Activated naive CD4-positive, alpha-beta T cell treated with anti-CD3 and anti-CD28 coated beads, Interleukin-2, amount 10 ng/mL, durations not matched to agents 7 days and 5 days (primary cell): ENCODE data around the gene ALDH8A1.

Experiments used
- CTCF ChIA-PET: fragments of 350-600 bp; sonication (Branson Sonifier 250); formaldehyde crosslinking; loops from one replicate; lab custom pipeline; 2021; ENCODE audit warnings: antibody characterized with exemption; lab: Charles Lee
- DNase-seq: peaks from one replicate; pipeline ENCODE4 v3.0.0-alpha.2; 2020
- H3K27ac Mint-ChIP-seq: one replicate; pipeline ENCODE4 v1.8.0; 2021; ENCODE audit warnings: mild to moderate bottlenecking, moderate library complexity, mixed read lengths
- H3K27me3 Mint-ChIP-seq: one replicate; pipeline ENCODE4 v1.8.0; 2021; ENCODE audit warnings: mild to moderate bottlenecking, mixed read lengths
- H3K36me3 Mint-ChIP-seq: one replicate; pipeline ENCODE4 v1.8.0; 2021; ENCODE audit warnings: mixed read lengths
- H3K4me1 Mint-ChIP-seq: one replicate; pipeline ENCODE4 v1.8.0; 2021; ENCODE audit warnings: mixed read lengths
- H3K4me3 Mint-ChIP-seq: one replicate; pipeline ENCODE4 v1.8.0; 2021; ENCODE audit warnings: mild to moderate bottlenecking, moderate library complexity, mixed read lengths
- H3K9me3 Mint-ChIP-seq: one replicate; pipeline ENCODE4 v1.8.0; 2021; ENCODE audit warnings: mixed read lengths

Gene ALDH8A1

DNA sequence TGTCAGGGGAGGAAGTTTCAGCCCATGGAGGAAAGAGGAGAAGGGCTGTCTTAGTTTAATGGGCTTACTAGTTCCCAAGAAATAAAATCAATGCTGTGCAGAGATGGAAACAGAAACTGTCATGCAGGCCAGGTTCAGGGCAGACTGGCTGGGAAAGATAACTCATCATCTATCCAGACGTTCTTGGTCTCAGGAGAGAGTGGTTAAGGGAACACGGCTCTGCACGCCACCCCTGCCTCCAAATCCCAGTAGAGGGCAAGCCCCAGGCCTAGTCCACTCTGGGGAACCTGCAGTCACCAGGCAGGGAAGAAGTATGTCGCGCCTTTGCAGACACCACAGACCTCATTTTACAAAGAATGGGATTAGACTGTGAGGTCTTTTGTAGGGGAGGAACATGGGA lies 12.5 kb downstream of the ALDH8A1 start:
- CTCF ChIA-PET, result no interaction called here
- no peak for DNase-seq
- no peak overlapping the region for H3K27ac Mint-ChIP-seq
- H3K4me3 Mint-ChIP-seq, result no peak overlapping the region
- H3K4me1 Mint-ChIP-seq, result peaks cover 11% of the 10 kb centered on the region
- H3K36me3 Mint-ChIP-seq, result no peaks in the 10 kb centered on the region
- H3K27me3 Mint-ChIP-seq, result no peaks in the 10 kb centered on the region
- H3K9me3 Mint-ChIP-seq, result no peaks in the 10 kb centered on the region

DNA sequence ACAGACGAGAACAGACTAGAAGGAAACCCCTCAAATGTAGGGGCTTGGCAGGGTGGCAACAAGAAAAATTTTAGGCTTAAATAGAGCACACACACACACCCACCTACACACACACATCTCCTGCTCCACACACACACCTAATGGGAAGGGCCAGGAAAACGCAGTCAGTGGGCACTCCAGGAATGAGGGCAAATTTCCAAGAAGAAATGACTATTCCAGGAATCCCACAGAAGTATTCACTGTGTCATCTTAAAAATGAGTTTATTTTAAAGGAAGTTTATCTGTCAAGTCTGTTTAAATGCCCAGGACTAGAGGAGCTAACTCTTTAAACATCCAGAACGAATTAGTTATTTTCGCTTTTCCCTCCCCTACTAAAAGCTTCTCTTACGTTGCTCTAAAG lies 13.0 kb downstream of the ALDH8A1 start:
- H3K4me3 Mint-ChIP-seq, result no peak overlapping the region
- H3K36me3 Mint-ChIP-seq, result no peaks in the 10 kb centered on the region
- H3K27ac Mint-ChIP-seq, result no peak overlapping the region
- H3K9me3 Mint-ChIP-seq, result no peaks in the 10 kb centered on the region
- no peaks in the 10 kb centered on the region for H3K27me3 Mint-ChIP-seq
- no peak for DNase-seq
- peaks cover 11% of the 10 kb centered on the region for H3K4me1 Mint-ChIP-seq
- CTCF ChIA-PET, result no interaction called here

DNA sequence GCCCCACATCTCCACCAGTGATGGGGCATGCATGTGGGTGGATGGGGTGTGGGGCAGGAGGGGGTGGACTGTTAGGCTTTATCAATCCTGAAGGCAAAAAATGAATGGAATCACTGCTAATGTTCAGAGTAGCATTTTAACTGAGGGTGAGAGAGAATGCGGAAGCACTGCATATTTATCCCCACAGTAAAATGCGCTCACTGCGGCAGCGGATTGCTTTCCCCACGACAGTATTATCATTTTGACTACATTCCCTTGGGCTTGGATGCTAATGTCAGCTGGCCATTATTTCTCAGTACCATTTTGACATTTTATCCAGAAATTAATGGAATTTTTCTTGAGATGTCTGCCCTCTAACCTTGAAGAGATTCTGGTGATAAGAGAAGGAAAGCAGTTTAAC lies 13.4 kb downstream of the ALDH8A1 start:
- Mint-ChIP-seq H3K27ac (no peak overlapping the region), H3K36me3 (no peaks in the 10 kb centered on the region), H3K27me3 (no peaks in the 10 kb centered on the region), H3K4me1 (peaks cover 11% of the 10 kb centered on the region), H3K4me3 (no peak overlapping the region), H3K9me3 (no peaks in the 10 kb centered on the region)
- CTCF ChIA-PET, result interaction anchor here (1.2 kb wide), 1 partner anchor 24 kb away, joined by 3 read pairs; no protein-coding TSS in a partner anchor
- DNase-seq, result no peak

DNA sequence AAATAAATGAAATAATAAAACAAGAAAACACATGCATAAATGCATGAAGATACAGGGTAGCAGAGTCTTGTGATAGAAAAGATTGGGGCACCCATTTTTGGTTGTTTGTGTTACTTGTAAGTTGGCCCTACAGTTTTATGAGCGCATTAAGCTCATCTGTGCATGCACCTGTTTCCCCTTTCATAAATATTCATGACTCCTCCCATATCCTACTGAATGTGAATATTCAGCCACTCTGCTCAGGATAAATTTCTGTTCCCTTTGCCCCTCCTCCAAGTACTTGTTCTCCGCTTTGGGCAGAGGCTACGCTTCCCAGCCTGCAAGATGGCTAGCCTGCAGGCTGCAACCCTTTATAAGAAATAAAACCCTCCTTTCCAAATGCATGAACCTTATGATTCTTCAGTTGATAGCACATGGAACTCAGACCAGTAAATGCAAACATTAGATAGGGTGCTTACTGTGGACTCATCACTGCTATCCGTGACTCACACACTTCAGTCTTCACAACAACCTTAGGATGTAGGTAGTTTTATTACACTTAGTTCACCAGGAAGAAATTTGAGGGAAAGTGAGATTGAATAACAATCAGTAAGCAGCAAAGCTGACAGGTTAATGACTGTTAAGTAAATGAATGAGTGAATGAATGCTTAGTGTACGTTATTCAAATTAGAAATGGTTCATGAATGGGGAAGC lies 15.0 kb downstream of the ALDH8A1 start:
- Mint-ChIP-seq H3K9me3 (no peaks in the 10 kb centered on the region), H3K27ac (no peak overlapping the region), H3K4me1 (peaks cover 11% of the 10 kb centered on the region), H3K36me3 (no peaks in the 10 kb centered on the region), H3K4me3 (no peak overlapping the region), H3K27me3 (no peaks in the 10 kb centered on the region)
- CTCF ChIA-PET, result no interaction called here
- no peak for DNase-seq

DNA sequence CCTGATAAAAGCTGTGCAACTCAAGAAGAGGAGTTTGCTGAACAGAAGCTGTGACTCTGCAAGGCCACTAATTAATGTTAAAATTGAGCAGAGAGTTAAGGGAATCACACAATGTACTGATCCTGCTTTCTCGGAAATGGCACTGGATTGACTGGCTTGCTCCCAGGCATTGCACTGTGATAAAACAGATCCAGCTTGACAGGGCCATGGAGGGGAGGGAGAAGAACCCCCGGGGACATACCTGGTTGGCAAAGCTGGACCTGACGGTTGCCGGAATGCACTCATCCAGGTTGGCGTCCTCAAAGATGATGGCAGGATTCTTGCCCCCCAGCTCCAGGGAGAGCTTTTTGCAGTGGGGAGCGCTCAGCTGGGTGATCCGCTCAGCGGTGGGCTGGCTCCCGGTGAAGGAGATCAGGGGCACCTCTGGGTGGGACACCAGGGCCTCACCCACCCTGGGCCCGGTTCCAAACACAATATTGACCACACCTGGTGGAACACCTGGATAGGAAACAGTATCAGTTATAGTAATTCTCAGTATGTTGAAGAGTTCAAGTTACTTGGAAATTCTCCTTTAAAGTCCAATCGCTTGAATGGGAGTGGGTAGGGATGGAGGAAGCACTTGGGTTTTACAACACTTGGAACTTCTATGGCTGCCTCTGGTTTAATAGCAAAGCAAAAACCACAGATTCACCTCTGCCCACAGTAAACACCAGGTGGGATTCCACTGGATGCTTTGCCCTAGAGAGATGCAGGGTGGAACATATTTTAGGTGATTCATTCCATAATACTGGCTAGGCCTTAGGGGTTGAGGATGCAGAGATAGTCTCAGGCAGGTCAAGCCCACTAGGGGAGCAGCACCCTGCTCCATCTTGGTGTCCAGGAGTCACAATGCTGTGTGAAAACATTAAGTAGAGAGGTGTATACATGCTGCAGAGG lies 17.1 kb downstream of the ALDH8A1 start:
- H3K36me3 Mint-ChIP-seq, result no peaks in the 10 kb centered on the region
- H3K9me3 Mint-ChIP-seq, result no peaks in the 10 kb centered on the region
- H3K27ac Mint-ChIP-seq, result no peak overlapping the region
- CTCF ChIA-PET, result interaction anchor here (1.0 to 1.4 kb wide), 2 partner anchors 8 to 109 kb away, joined by 3 to 7 read pairs; no protein-coding TSS in a partner anchor
- no peak overlapping the region for H3K4me3 Mint-ChIP-seq
- no peaks in the 10 kb centered on the region for H3K27me3 Mint-ChIP-seq
- peaks cover 3% of the 10 kb centered on the region for H3K4me1 Mint-ChIP-seq
- no peak for DNase-seq

DNA sequence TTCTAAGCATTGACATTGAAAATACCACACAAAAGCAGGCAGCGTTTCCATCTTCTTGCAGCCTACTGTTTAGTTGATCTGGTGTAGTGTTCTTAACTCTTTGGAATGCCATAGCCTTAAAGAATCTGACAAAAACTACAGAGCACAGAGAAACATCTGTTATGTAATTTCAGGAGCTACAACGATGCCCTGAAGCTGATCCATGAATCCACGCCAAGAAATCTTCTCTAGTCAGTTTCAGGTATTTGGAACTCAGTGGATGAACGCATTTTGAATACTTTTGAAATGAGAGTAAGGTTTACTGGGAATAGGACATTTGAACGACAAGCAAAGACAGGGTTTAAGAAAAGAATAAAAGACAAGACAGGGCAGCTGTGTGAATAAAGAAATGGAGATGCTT lies 17.8 kb downstream of the ALDH8A1 start:
- CTCF ChIA-PET, result interaction anchor here (0.6 to 1.4 kb wide), 3 partner anchors 9 to 108 kb away, joined by 3 to 7 read pairs (median 3); no protein-coding TSS in a partner anchor
- Mint-ChIP-seq H3K36me3 (no peaks in the 10 kb centered on the region), H3K27ac (no peak overlapping the region), H3K4me1 (peaks cover 6% of the 10 kb centered on the region), H3K4me3 (no peak overlapping the region), H3K27me3 (no peaks in the 10 kb centered on the region), H3K9me3 (no peaks in the 10 kb centered on the region)
- DNase-seq, result no peak

DNA sequence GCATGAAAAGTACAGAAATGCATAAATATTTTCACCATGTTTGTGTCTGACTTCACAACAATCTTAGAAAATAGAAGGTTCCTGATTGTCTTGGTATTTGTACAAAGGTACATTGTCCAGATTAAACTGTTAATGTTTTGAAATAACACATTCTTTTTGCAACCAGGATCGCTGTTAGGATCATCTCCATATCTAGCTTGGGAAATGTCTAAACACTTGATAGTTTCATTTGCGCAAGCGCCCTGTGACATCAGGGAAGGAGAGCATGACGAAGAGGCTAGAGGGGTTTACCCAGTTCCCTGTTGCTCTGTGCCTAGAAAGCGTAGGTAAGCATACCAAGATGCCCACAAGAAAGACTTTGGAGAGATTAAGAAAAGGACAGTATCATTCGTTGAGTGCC lies 19.4 kb downstream of the ALDH8A1 start:
- DNase-seq, result no peak
- Mint-ChIP-seq H3K9me3 (no peaks in the 10 kb centered on the region), H3K4me1 (peaks cover 6% of the 10 kb centered on the region), H3K27ac (no peak overlapping the region), H3K36me3 (no peaks in the 10 kb centered on the region), H3K4me3 (no peak overlapping the region), H3K27me3 (no peaks in the 10 kb centered on the region)
- CTCF ChIA-PET, result interaction anchor here (0.6 to 1.8 kb wide), 3 partner anchors 10 to 51 kb away, joined by 3 read pairs; no protein-coding TSS in a partner anchor

DNA sequence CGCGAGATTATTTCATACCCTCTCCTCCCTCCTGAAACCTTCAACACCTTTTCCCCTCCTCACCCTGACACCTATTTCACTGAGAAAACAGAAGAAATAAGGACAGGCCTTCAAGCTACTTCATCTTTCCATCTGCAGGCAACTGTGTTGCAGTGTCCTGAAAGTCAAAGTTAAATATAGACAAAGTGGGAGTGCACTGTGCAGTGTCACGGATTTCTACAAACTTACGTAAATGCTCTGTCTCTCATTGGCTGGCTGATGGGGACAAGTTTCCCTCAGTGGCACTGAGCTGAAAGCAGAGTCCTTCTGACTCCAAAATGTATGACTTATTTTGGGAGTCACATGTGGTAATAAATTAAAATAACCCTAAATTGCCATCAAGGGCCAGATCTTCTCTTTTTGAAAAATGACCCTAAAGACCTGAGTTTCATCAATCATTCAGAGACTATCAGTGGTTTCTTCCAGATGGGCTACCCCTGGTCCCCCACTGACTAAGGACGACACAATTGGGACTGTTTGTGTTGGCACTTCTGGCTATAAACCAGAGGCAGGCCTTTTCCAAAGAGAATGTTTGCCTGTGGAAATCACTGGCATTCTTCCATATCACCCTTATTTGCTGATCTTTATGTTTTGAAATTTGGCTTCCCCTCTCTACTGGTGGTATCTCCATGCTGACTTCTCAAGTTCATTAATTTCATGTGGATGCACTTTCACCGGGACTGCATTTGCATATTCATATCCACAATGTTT lies 21.6 kb downstream of the ALDH8A1 start:
- H3K4me1 Mint-ChIP-seq, result peaks cover 6% of the 10 kb centered on the region

DNA sequence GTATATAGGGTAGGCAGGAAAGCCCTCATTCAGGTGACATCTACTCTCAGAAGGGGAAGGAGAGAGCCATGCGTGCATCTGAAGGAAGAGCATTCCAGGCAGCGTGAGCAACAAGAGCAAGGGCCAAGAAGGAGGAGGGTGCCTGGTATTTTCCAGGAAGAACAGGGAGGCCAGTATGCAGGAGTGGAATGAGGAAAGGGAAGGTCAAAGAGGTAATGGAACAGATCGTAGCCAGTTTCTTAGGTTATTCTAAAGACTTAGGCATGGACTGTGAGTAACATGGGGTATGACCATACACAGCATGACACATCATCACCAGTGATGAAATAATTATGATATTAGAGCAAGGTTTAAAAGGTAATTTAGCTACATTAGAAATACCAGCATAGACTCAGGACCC lies 24.1 kb downstream of the ALDH8A1 start:
- DNase-seq, result no peak
- Mint-ChIP-seq H3K9me3 (no peaks in the 10 kb centered on the region), H3K4me1 (peaks cover 6% of the 10 kb centered on the region), H3K27ac (no peak overlapping the region), H3K36me3 (no peaks in the 10 kb centered on the region), H3K27me3 (no peaks in the 10 kb centered on the region), H3K4me3 (no peak overlapping the region)
- CTCF ChIA-PET, result interaction anchor here (3.4 kb wide), 1 partner anchor 14 kb away, joined by 16 read pairs; no protein-coding TSS in a partner anchor

More for the DNA sequence above, 21.6 kb downstream of the ALDH8A1 start:
- no peaks in the 10 kb centered on the region for H3K36me3 Mint-ChIP-seq
- no peaks in the 10 kb centered on the region for H3K27me3 Mint-ChIP-seq
- CTCF ChIA-PET, result interaction anchor here (0.6 to 3.4 kb wide), 2 partner anchors 11 to 776 kb away, joined by 4 to 16 read pairs; no protein-coding TSS in a partner anchor
- H3K9me3 Mint-ChIP-seq, result no peaks in the 10 kb centered on the region
- no peak for DNase-seq
- H3K4me3 Mint-ChIP-seq, result no peak overlapping the region
- H3K27ac Mint-ChIP-seq, result no peak overlapping the region

DNA sequence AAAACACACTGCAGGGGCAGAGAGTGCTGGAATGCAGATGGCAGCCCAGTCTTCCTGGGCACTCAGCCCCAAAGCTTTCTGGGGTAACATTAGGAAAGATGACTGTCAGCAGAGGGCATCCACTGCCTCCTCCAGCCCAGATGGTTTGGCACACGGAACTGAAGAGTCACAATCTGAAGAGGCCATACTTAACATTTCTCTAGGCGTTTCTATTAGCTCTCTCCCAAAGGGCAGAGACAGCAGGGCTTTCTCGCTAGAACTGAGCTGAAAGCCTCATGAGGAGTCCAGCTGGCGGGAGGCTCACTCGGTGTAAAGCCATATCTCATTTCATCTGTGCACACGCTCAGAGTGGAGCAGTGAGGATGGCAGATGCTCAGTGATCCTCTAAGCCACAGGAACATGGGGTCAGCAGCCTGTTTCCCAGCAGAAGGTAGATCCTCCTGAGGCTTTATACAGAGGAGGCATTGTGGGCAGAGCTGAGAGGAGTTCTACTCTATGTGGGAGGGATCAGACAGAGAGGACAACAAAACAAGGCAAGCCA lies 28.1 kb downstream of the ALDH8A1 start:
- H3K9me3 Mint-ChIP-seq, result no peaks in the 10 kb centered on the region
- no peak overlapping the region for H3K27ac Mint-ChIP-seq
- no peaks in the 10 kb centered on the region for H3K4me1 Mint-ChIP-seq
- no peak overlapping the region for H3K4me3 Mint-ChIP-seq
- H3K36me3 Mint-ChIP-seq, result no peaks in the 10 kb centered on the region
- no peak for DNase-seq
- no peaks in the 10 kb centered on the region for H3K27me3 Mint-ChIP-seq
- CTCF ChIA-PET, result interaction anchor here (3.2 kb wide), 1 partner anchor 19 kb away, joined by 16 read pairs; no protein-coding TSS in a partner anchor

DNA sequence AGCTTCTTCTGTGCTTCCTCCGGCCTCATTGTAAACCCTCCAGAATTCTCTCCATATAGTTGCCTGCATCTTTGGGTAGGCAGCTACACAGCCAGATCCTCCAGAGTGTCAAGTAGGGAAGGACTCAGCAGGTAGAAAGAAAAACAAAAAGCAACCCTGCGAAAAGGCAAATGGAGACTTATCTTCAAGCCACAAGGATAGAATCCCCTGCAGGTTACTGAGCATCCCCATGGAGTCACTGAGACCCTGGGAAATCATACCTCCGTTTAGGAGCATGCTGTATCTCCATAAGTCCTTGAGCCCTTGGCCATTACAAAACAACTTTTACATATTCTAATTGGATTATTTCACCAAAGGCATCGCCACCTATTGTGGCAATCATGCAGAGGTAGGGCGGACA lies 28.6 kb downstream of the ALDH8A1 start:
- CTCF ChIA-PET, result interaction anchor here (3.2 kb wide), 1 partner anchor 20 kb away, joined by 16 read pairs; no protein-coding TSS in a partner anchor
- Mint-ChIP-seq H3K9me3 (no peaks in the 10 kb centered on the region), H3K27me3 (no peaks in the 10 kb centered on the region), H3K4me3 (no peak overlapping the region), H3K4me1 (no peaks in the 10 kb centered on the region), H3K36me3 (no peaks in the 10 kb centered on the region), H3K27ac (no peak overlapping the region)
- no peak for DNase-seq

DNA sequence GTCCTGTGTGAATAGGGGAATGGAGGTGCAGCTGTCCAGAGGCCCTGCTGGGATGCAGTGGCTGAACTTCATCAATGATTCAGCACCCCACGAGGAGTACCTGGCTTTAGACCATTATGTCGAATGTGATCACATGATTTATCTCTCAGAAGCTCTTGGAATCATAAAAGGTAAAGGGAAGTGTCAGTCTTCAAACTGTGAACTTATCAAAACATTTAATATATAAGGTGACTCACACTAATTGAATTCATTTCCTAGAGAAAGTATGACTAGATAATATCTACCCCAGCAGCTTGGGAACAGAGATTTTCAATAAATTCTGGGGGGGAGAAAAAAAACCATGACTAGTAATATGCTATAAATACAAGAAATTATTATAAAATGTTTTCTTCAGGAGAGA lies 29.5 kb downstream of the ALDH8A1 start:
- Mint-ChIP-seq H3K9me3 (no peaks in the 10 kb centered on the region), H3K36me3 (no peaks in the 10 kb centered on the region), H3K27ac (no peak overlapping the region), H3K27me3 (no peaks in the 10 kb centered on the region), H3K4me1 (no peaks in the 10 kb centered on the region), H3K4me3 (no peak overlapping the region)
- no peak for DNase-seq
- CTCF ChIA-PET, result interaction anchor here (1.1 to 3.2 kb wide), 2 partner anchors 21 to 26 kb away, joined by 3 to 16 read pairs; no protein-coding TSS in a partner anchor

DNA sequence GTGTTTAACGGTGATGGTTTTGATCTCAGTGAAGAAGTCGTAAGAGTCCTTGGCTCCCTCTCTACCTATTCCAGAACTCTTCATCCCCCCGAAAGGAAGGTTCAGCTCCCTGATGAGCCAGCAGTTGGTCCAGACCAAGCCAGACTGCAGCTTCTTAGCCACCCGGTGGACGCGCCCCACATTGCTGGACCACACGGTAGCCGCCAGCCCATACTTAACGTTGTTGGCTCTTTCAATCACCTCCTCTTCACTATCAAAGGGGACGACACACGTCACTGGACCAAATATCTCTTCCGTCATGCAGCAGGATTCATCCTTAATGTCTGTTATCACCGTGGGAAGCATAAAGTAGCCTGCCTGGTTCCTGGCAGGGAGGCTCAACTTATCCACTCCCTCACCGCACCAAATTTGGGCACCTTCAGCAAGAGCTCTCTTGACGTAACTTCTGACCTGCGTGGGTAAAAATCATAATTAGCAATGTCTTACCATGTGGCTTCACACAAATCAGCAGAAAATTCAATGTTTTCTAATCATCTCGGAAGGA lies 31.4 kb downstream of the ALDH8A1 start:
- H3K9me3 Mint-ChIP-seq, result no peaks in the 10 kb centered on the region
- DNase-seq, result no peak
- H3K36me3 Mint-ChIP-seq, result no peaks in the 10 kb centered on the region
- H3K27ac Mint-ChIP-seq, result peak overlapping the region; percentile 34
- no peaks in the 10 kb centered on the region for H3K4me1 Mint-ChIP-seq
- H3K4me3 Mint-ChIP-seq, result no peak overlapping the region
- CTCF ChIA-PET, result interaction anchor here (1.1 to 3.2 kb wide), 4 partner anchors 13 to 795 kb away, joined by 3 to 16 read pairs (median 4); no protein-coding TSS in a partner anchor
- H3K27me3 Mint-ChIP-seq, result no peaks in the 10 kb centered on the region
